SK-N-SH (cell line): ENCODE measurements around the gene ADGRE2. TPM values are rescaled to one million over a fixed set of nuclear protein-coding genes. Genes with fewer than 3 reads are reported as not detected.
"Not testable (repeated sequence)": the region's sequence is repeated elsewhere in the genome, so short reads cannot be mapped to it uniquely, and the experiment has no call there.

Experiments used
- CTCF ChIA-PET: fragments of 300-600, 350-600 bp; formaldehyde crosslinking; extraction: SDS; loops from one replicate; lab custom pipeline; 2021; lab: Yijun Ruan, JAX
- POLR2A ChIA-PET: fragments of 350-600 bp; sonication (Branson Sonifier 250); formaldehyde crosslinking; extraction: SDS; loops from one replicate; lab custom pipeline; 2020; ENCODE audit warnings: antibody characterized with exemption, inconsistent platforms; lab: Yijun Ruan, JAX
- DNase-seq: peaks from one replicate; pipeline ENCODE4 v3.0.0; 2012
- H2AFZ ChIP-seq: fragments of 200-600 bp; sonication (generic); 2 replicates; pipeline ENCODE4 v1.8.1; 2016; ENCODE audit warnings: antibody characterized with exemption, mild to moderate bottlenecking, low read depth
- H3F3A ChIP-seq: fragments of 200-600 bp; sonication (generic); replicated peaks from 2 replicates; pipeline ENCODE3; 2016; ENCODE audit warnings: antibody characterized with exemption, mild to moderate bottlenecking; ENCODE audit not compliant: insufficient read depth
- H3K27ac ChIP-seq, 2 experiments: fragments of 200-500 bp in 1 of 2; fragments of 200-600 bp in 1 of 2; sonication (Bioruptor generic) in 1 of 2; sonication (generic), shearing (Covaris generic) in 1 of 2; 2 replicates each; pipeline versions ENCODE4 v1.5.1 to v1.6.1; 2014 to 2016; ENCODE audit warnings: low read depth in 2 of 2, inconsistent platforms in 1 of 2, low read length in 1 of 2, mild to moderate bottlenecking in 1 of 2, mixed read lengths in 1 of 2
- H3K27me3 ChIP-seq: fragments of 200-600 bp; sonication (generic), shearing (Covaris generic); 2 replicates; pipeline ENCODE4 v1.6.1; 2016; ENCODE audit warnings: mixed run types; ENCODE audit not compliant: insufficient read depth
- H3K36me3 ChIP-seq, 2 experiments: fragments of 200-500 bp in 1 of 2; fragments of 200-600 bp in 1 of 2; sonication (Bioruptor generic) in 1 of 2; sonication (generic) in 1 of 2; replicated peaks in 1 of 2; 2 replicates each; pipeline versions ENCODE3 to v1.5.1; 2014 to 2016; ENCODE audit warnings: low read length in 1 of 2, mild to moderate bottlenecking in 1 of 2; ENCODE audit not compliant: insufficient read depth in 2 of 2, control insufficient read depth in 1 of 2
- H3K4me1 ChIP-seq, 2 experiments: fragments of 200-500 bp in 1 of 2; fragments of 200-600 bp in 1 of 2; sonication (Bioruptor generic) in 1 of 2; sonication (generic), shearing (Covaris generic) in 1 of 2; 2 replicates each; pipeline versions ENCODE4 v1.5.1 to v1.6.1; 2014 to 2016; ENCODE audit warnings: low read depth in 1 of 2, low read length in 1 of 2, mixed run types in 1 of 2; ENCODE audit not compliant: insufficient read depth in 2 of 2, control insufficient read depth in 1 of 2
- H3K4me2 ChIP-seq: fragments of 200-600 bp; sonication (generic), shearing (Covaris generic); 2 replicates; pipeline ENCODE4 v1.6.1; 2017; ENCODE audit warnings: mixed run types
- H3K4me3 ChIP-seq, 2 experiments: fragments of 200-500 bp in 1 of 2; fragments of 200-600 bp in 1 of 2; sonication (Bioruptor generic) in 1 of 2; sonication (generic), shearing (Covaris generic) in 1 of 2; 2 replicates each; pipeline versions ENCODE4 v1.5.1 to v1.8.1; 2014 to 2016; ENCODE audit warnings: low read depth in 2 of 2, inconsistent platforms in 1 of 2, low read length in 1 of 2, mild to moderate bottlenecking in 1 of 2, mixed read lengths in 1 of 2, moderate library complexity in 1 of 2
- H3K79me2 ChIP-seq: fragments of 200-600 bp; sonication (generic); 2 replicates; pipeline ENCODE4 v1.8.1; 2017; ENCODE audit warnings: mild to moderate bottlenecking; ENCODE audit not compliant: insufficient read depth
- H3K9ac ChIP-seq: fragments of 200-600 bp; sonication (generic); 2 replicates; pipeline ENCODE4 v1.6.1; 2017; ENCODE audit warnings: mixed run types
- H3K9me2 ChIP-seq: fragments of 200-600 bp; sonication (generic); 2 replicates; pipeline ENCODE4 v1.6.1; 2017; ENCODE audit warnings: mixed run types
- H3K9me3 ChIP-seq: fragments of 200-600 bp; sonication (generic); 2 replicates; pipeline ENCODE4 v1.6.1; 2017; ENCODE audit warnings: mixed run types, mild to moderate bottlenecking, moderate library complexity
- H4K20me1 ChIP-seq: fragments of 200-600 bp; sonication (generic); 2 replicates; pipeline ENCODE4 v1.6.1; 2017; ENCODE audit warnings: mild to moderate bottlenecking, mixed run types; ENCODE audit not compliant: insufficient read depth
- CHD2 ChIP-seq: fragments of 150-350 bp; IDR thresholded peaks from 2 replicates; pipeline ENCODE4 v1.6.1; 2018; ENCODE audit warnings: low read length; ENCODE audit not compliant: partially characterized antibody
- CTCF ChIP-seq: fragments of 200-600 bp; sonication (generic); IDR thresholded peaks from 2 replicates; pipeline ENCODE4 v1.6.1; 2017; ENCODE audit warnings: antibody characterized with exemption, mild to moderate bottlenecking, moderate library complexity
- EP300 ChIP-seq, 2 experiments: IDR thresholded peaks; 2 replicates each; pipeline versions ENCODE4 v1.4.0 to v1.6.1; 2012; ENCODE audit warnings: borderline replicate concordance in 1 of 2, low read depth in 1 of 2, low read length in 1 of 2
- FOSL2 ChIP-seq: IDR thresholded peaks from 2 replicates; pipeline ENCODE4 v1.4.0; 2012; ENCODE audit warnings: low read depth, mild to moderate bottlenecking, moderate library complexity, borderline replicate concordance
- GATA2 ChIP-seq: sonication (generic); formaldehyde crosslinking; IDR thresholded peaks from 2 replicates; pipeline ENCODE4 v1.5.0; 2020; ENCODE audit warnings: mild to moderate bottlenecking, missing genetic modification reagents
- NRF1 ChIP-seq: IDR thresholded peaks from 2 replicates; pipeline ENCODE4 v1.6.1; 2012; ENCODE audit warnings: low read depth, mild to moderate bottlenecking, low read length
- PBX3 ChIP-seq: IDR thresholded peaks from 2 replicates; pipeline ENCODE4; 2012
- RAD21 ChIP-seq: IDR thresholded peaks from 2 replicates; pipeline ENCODE4 v1.6.1; 2012; ENCODE audit warnings: mild to moderate bottlenecking, low read length
- RFX5 ChIP-seq: IDR thresholded peaks from 2 replicates; pipeline ENCODE4 v1.6.1; 2012; ENCODE audit warnings: mild to moderate bottlenecking, improper control_type of control experiment, low read length
- USF1 ChIP-seq: IDR thresholded peaks from 2 replicates; pipeline ENCODE4 v1.4.0; 2012; ENCODE audit warnings: low read depth, borderline replicate concordance
- ZBTB33 ChIP-seq: IDR thresholded peaks from 2 replicates; pipeline ENCODE4 v1.4.0; 2012; ENCODE audit warnings: low read depth, borderline replicate concordance
- WGBS: methylation state at CpG from one replicate; pipeline ENCODE4 v1.1.6; 2017; ENCODE audit warnings: low lambda C conversion rate; 5-methylcytosine and 5-hydroxymethylcytosine counted together
- polyA plus RNA-seq, 3 experiments: library from polyadenylated mRNA; depleted of rRNA; stranded (reverse); fragments of >200 nt; gene quantifications; 2 replicates each; pipeline ENCODE4 v1.2.3, GENCODE V29; 2012

ADGRE2 gene
- polyA plus RNA-seq, 1 of the 3 experiments (the other 2 are of a cell fraction): 0.02 TPM

GRCh38 chr19:14786421-14786851 lies 8.1 kb upstream of the ADGRE2 start:
- Histone ChIP-seq H3K4me3 (peak overlapping the region in 1 of 2 experiments; percentile 54; a peak in 1 of 4 replicates), H3K4me1 (no peaks in the 10 kb centered on the region), H2AFZ (no peak overlapping the region), H3K9me2 (no peaks in the 10 kb centered on the region), H3F3A (no peaks in the 10 kb centered on the region), H3K27me3 (peaks cover 2% of the 10 kb centered on the region; the same call in 1 of the 2 replicates), H3K9me3 (no peaks in the 10 kb centered on the region), H4K20me1 (no peaks in the 10 kb centered on the region), H3K36me3 (no peaks in the 10 kb centered on the region), H3K27ac (no peak overlapping the region), H3K9ac (no peak overlapping the region), H3K79me2 (no peaks in the 10 kb centered on the region), H3K4me2 (no peak overlapping the region)
- DNase-seq: peak; percentile 65
- ChIA-PET POLR2A (no interaction called here), CTCF (interaction anchor here (0.8 to 1.3 kb wide), 10 partner anchors 9 to 101 kb away, joined by 3 to 7 read pairs (median 4); no protein-coding TSS in a partner anchor)
- WGBS: 30% methylated on average over 9 of the region's 18 CpGs
- TF ChIP-seq CTCF (peak; percentile 61), RFX5 (no peak), EP300 (IDR thresholded peaks at IDR 0.05; ENCODE audit: borderline replicate concordance in 1 of 2, low read depth in 1 of 2, low read length in 1 of 2) (no peak), ZBTB33 (no peak), GATA2 (CRISPR knock-in tag) (no peak), NRF1 (no peak), USF1 (no peak), RAD21 (peak; percentile 50), PBX3 (no peak), CHD2 (no peak), FOSL2 (no peak)

- 32% methylated on average over 7 of the region's 11 CpGs for WGBS
- H4K20me1 ChIP-seq, H2AFZ ChIP-seq, H3K4me2 ChIP-seq, H3K4me1 ChIP-seq, H3K79me2 ChIP-seq, H3K9me2 ChIP-seq, H3K36me3 ChIP-seq, H3K9ac ChIP-seq, H3K9me3 ChIP-seq, POLR2A ChIA-PET, DNase-seq, H3K27me3 ChIP-seq, H3K27ac ChIP-seq, H3K4me3 ChIP-seq, H3F3A ChIP-seq: not testable (repeated sequence)
- CTCF ChIA-PET: interaction anchor here (0.6 to 1.3 kb wide), 4 partner anchors 10 to 187 kb away, joined by 4 to 7 read pairs (median 4); no protein-coding TSS in a partner anchor
Measured at GRCh38 chr19:14785102-14785793, 6.9 kb upstream of the ADGRE2 start.

- H2AFZ ChIP-seq, H3K36me3 ChIP-seq, H3K27me3 ChIP-seq, H3K9me2 ChIP-seq, H3K4me1 ChIP-seq, H3F3A ChIP-seq, DNase-seq, H3K9me3 ChIP-seq, H3K4me2 ChIP-seq, CTCF ChIA-PET, H3K79me2 ChIP-seq, H4K20me1 ChIP-seq, H3K4me3 ChIP-seq, POLR2A ChIA-PET, H3K27ac ChIP-seq, H3K9ac ChIP-seq: not testable (repeated sequence)
- 73% methylated on average over 5 of the region's 10 CpGs for WGBS
Measured at GRCh38 chr19:14784730-14785101, 6.4 kb upstream of the ADGRE2 start.
